GM12801 (cell line): ENCODE data around the gene ASB17.

Experiments used
- CTCF ChIP-seq: IDR thresholded peaks from one replicate; pipeline ENCODE4 v1.5.1; 2011; ENCODE audit warnings: control low read depth; ENCODE audit not compliant: insufficient read length; ENCODE audit errors: extremely low read depth

The ASB17 gene

GRCh38 chr1:75953461-75953860 is 21.3 kb upstream of the ASB17 start:
- no peak for TF ChIP-seq CTCF

GRCh38 chr1:75952016-75952415 is 19.8 kb upstream of the ASB17 start:
- TF ChIP-seq CTCF, result no peak

- TF ChIP-seq CTCF, result no peak
Observed at GRCh38 chr1:75950176-75950575, 18.0 kb upstream of the ASB17 start.

GRCh38 chr1:75937034-75937433 is 4.8 kb upstream of the ASB17 start:
- no peak for TF ChIP-seq CTCF

GRCh38 chr1:75922698-75923097 is 9.5 kb downstream of the ASB17 start:
- no peak for TF ChIP-seq CTCF

GRCh38 chr1:75916834-75917233 is 15.4 kb downstream of the ASB17 start:
- no peak for TF ChIP-seq CTCF

- no peak for TF ChIP-seq CTCF
Observed at GRCh38 chr1:75908717-75909152, 23.5 kb downstream of the ASB17 start.

- TF ChIP-seq CTCF, result no peak
Observed at GRCh38 chr1:75901371-75901770, 30.8 kb downstream of the ASB17 start.
